WTC11 (cell line): ENCODE measurements around the gene ATP6V1G3. TPM values are rescaled to one million over a fixed set of nuclear protein-coding genes. Genes with fewer than 3 reads are reported as not detected.

Experiments used
- ATAC-seq: fragments of 200-7000 bp; cut with Tn5 transposase; 2 replicates; pipeline ENCODE4 v1.10.0; 2021; ENCODE audit warnings: mild to moderate bottlenecking, moderate library complexity
- CTCF ChIA-PET: fragments of 300-600 bp; sonication (Branson Sonifier 250); formaldehyde crosslinking; loops from one replicate; lab custom pipeline; 2021; ENCODE audit warnings: antibody characterized with exemption; lab: Charles Lee
- POLR2A ChIA-PET: fragments of 350-600 bp; sonication (Branson Sonifier 250); formaldehyde crosslinking; loops from one replicate; lab custom pipeline; 2021; ENCODE audit warnings: antibody characterized with exemption; lab: Charles Lee
- DNase-seq: peaks from one replicate; pipeline ENCODE4 v3.0.0; 2021; ENCODE audit warnings: low spot score
- H3K27ac Mint-ChIP-seq: 2 replicates; pipeline ENCODE4 v1.8.0; 2021; ENCODE audit warnings: mixed read lengths
- H3K27me3 Mint-ChIP-seq: 2 replicates; pipeline ENCODE4 v1.8.0; 2021; ENCODE audit warnings: low read depth, mild to moderate bottlenecking, moderate library complexity, mixed read lengths
- H3K36me3 Mint-ChIP-seq: 2 replicates; pipeline ENCODE4 v1.8.0; 2021; ENCODE audit warnings: mixed read lengths
- H3K4me1 Mint-ChIP-seq: 2 replicates; pipeline ENCODE4 v1.8.0; 2022; ENCODE audit warnings: mixed read lengths
- H3K4me3 Mint-ChIP-seq: 2 replicates; pipeline ENCODE4 v1.8.0; 2021; ENCODE audit warnings: mild to moderate bottlenecking, moderate library complexity, mixed read lengths
- H3K9me3 Mint-ChIP-seq: 2 replicates; pipeline ENCODE4 v1.8.0; 2021; ENCODE audit warnings: mixed read lengths
- ELF4 ChIP-seq: sonication (generic); formaldehyde crosslinking; IDR thresholded peaks from 2 replicates; pipeline ENCODE4 v1.8.1; 2022; ENCODE audit warnings: low read depth, mild to moderate bottlenecking, moderate library complexity, missing genetic modification reagents
- ETV6 ChIP-seq: sonication (generic); formaldehyde crosslinking; IDR thresholded peaks from 2 replicates; pipeline ENCODE4 v1.8.1; 2022; ENCODE audit warnings: mild to moderate bottlenecking, missing genetic modification reagents
- GABPB1 ChIP-seq: sonication (generic); formaldehyde crosslinking; IDR thresholded peaks from 2 replicates; pipeline ENCODE4 v1.8.1; 2023; ENCODE audit warnings: mild to moderate bottlenecking, missing genetic modification reagents
- KAT7 ChIP-seq: sonication (generic); formaldehyde crosslinking; IDR thresholded peaks from 2 replicates; pipeline ENCODE4 v1.8.1; 2023; ENCODE audit warnings: missing genetic modification reagents, mild to moderate bottlenecking, borderline replicate concordance
- MYBL2 ChIP-seq: sonication (generic); formaldehyde crosslinking; IDR thresholded peaks from 2 replicates; pipeline ENCODE4 v1.8.1; 2023; ENCODE audit warnings: mild to moderate bottlenecking, moderate library complexity, missing genetic modification reagents
- SOX15 ChIP-seq: fragments of 250-450 bp; sonication (Bioruptor Pico); IDR thresholded peaks from 2 replicates; pipeline ENCODE4 v1.9.0; 2021; ENCODE audit warnings: mild to moderate bottlenecking
- TEAD1 ChIP-seq: sonication (generic); formaldehyde crosslinking; IDR thresholded peaks from 2 replicates; pipeline ENCODE4 v1.8.0; 2022; ENCODE audit warnings: mild to moderate bottlenecking, missing genetic modification reagents
- ZNF138 ChIP-seq: sonication (generic); formaldehyde crosslinking; conservative IDR thresholded peaks from 2 replicates; pipeline ENCODE4 v1.8.1; 2022; ENCODE audit warnings: mild to moderate bottlenecking, moderate library complexity, missing genetic modification reagents
- ZNF317 ChIP-seq: sonication (generic); formaldehyde crosslinking; IDR thresholded peaks from 2 replicates; pipeline ENCODE4 v1.8.1; 2023; ENCODE audit warnings: low read depth, mild to moderate bottlenecking, moderate library complexity, missing genetic modification reagents, borderline replicate concordance
- ZNF416 ChIP-seq: fragments of 250-450 bp; sonication (Bioruptor Pico); IDR thresholded peaks from 2 replicates; pipeline ENCODE4 v1.9.0; 2021; ENCODE audit warnings: mild to moderate bottlenecking, inconsistent platforms
- ZNF423 ChIP-seq: fragments of 250-450 bp; sonication (Bioruptor Pico); IDR thresholded peaks from 2 replicates; pipeline ENCODE4 v2.1.2; 2022; ENCODE audit warnings: mild to moderate bottlenecking, moderate library complexity
- total RNA-seq: library from RNA; stranded (reverse); gene quantifications from 3 replicates; pipeline ENCODE4 v1.2.3, GENCODE V29; 2021
- TF ChIP-seq, protein P1 (sequence below): fragments of 250-450 bp; sonication (Bioruptor Pico); IDR thresholded peaks from 2 replicates; pipeline ENCODE4 v1.9.0; 2021; ENCODE audit warnings: mild to moderate bottlenecking
- TF ChIP-seq, protein P2 (sequence below): fragments of 200-600 bp; IDR thresholded peaks from 2 replicates; pipeline ENCODE4 v1.8.0; 2022; ENCODE audit warnings: antibody characterized with exemption
- TF ChIP-seq, protein P3 (sequence below): sonication (generic); formaldehyde crosslinking; IDR thresholded peaks from 2 replicates; pipeline ENCODE4 v1.8.1; 2023; ENCODE audit warnings: mild to moderate bottlenecking, missing genetic modification reagents
- TF ChIP-seq, protein P4 (sequence below): fragments of 250-450 bp; sonication (Bioruptor Pico); IDR thresholded peaks from 2 replicates; pipeline ENCODE4 v2.1.2; 2022; ENCODE audit warnings: mild to moderate bottlenecking, moderate library complexity
- TF ChIP-seq, protein P5 (sequence below): sonication (generic); formaldehyde crosslinking; IDR thresholded peaks from 2 replicates; pipeline ENCODE4 v1.8.0; 2022; ENCODE audit warnings: mild to moderate bottlenecking, missing genetic modification reagents
- TF ChIP-seq, protein P6 (sequence below): sonication (generic); formaldehyde crosslinking; IDR thresholded peaks from 2 replicates; pipeline ENCODE4 v1.8.0; 2022; ENCODE audit warnings: mild to moderate bottlenecking, missing genetic modification reagents
- TF ChIP-seq, protein P7 (sequence below): sonication (generic); formaldehyde crosslinking; conservative IDR thresholded peaks from 2 replicates; pipeline ENCODE4 v1.8.1; 2022; ENCODE audit warnings: mild to moderate bottlenecking, missing genetic modification reagents
- TF ChIP-seq, protein P8 (sequence below): sonication (generic); formaldehyde crosslinking; IDR thresholded peaks from 2 replicates; pipeline ENCODE4 v1.8.0; 2022; ENCODE audit warnings: missing genetic modification reagents

ATP6V1G3 gene
- total RNA-seq, 1 experiment from 2014 or later = not detected

DNA sequence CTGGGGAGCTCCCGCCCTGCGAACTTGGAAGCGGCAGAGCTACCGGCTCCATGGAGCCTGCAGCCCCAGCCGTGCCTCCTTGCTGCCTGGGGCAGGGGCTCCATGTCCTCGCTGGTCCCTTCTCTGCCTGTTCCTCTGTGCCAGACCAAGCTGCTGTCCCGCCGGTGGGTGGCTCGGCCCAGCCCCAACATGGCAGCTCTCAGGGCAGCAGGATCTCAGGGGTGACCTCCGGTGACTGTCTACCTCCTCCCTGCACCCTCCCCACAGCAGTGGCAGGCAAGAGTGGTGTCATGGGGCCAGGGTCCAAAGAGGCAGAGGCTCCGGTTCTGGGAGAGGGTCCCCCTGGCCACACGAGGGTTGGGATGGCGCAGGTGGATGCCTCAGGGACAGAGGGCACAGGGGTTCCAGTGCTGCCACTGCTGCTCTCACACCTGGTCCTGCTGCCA lies 45.8 kb downstream of the ATP6V1G3 start:
- no peak for DNase-seq
- TF ChIP-seq, protein P1, sequence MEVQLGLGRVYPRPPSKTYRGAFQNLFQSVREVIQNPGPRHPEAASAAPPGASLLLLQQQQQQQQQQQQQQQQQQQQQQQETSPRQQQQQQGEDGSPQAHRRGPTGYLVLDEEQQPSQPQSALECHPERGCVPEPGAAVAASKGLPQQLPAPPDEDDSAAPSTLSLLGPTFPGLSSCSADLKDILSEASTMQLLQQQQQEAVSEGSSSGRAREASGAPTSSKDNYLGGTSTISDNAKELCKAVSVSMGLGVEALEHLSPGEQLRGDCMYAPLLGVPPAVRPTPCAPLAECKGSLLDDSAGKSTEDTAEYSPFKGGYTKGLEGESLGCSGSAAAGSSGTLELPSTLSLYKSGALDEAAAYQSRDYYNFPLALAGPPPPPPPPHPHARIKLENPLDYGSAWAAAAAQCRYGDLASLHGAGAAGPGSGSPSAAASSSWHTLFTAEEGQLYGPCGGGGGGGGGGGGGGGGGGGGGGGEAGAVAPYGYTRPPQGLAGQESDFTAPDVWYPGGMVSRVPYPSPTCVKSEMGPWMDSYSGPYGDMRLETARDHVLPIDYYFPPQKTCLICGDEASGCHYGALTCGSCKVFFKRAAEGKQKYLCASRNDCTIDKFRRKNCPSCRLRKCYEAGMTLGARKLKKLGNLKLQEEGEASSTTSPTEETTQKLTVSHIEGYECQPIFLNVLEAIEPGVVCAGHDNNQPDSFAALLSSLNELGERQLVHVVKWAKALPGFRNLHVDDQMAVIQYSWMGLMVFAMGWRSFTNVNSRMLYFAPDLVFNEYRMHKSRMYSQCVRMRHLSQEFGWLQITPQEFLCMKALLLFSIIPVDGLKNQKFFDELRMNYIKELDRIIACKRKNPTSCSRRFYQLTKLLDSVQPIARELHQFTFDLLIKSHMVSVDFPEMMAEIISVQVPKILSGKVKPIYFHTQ (CRISPR knock-in tag) = no peak
- TF ChIP-seq ZNF317 (CRISPR knock-in tag) (no peak), ELF4 (CRISPR knock-in tag) (no peak), SOX15 (CRISPR knock-in tag) (no peak), MYBL2 (CRISPR knock-in tag) (no peak), ZNF416 (CRISPR knock-in tag) (no peak)
- TF ChIP-seq, protein P2, sequence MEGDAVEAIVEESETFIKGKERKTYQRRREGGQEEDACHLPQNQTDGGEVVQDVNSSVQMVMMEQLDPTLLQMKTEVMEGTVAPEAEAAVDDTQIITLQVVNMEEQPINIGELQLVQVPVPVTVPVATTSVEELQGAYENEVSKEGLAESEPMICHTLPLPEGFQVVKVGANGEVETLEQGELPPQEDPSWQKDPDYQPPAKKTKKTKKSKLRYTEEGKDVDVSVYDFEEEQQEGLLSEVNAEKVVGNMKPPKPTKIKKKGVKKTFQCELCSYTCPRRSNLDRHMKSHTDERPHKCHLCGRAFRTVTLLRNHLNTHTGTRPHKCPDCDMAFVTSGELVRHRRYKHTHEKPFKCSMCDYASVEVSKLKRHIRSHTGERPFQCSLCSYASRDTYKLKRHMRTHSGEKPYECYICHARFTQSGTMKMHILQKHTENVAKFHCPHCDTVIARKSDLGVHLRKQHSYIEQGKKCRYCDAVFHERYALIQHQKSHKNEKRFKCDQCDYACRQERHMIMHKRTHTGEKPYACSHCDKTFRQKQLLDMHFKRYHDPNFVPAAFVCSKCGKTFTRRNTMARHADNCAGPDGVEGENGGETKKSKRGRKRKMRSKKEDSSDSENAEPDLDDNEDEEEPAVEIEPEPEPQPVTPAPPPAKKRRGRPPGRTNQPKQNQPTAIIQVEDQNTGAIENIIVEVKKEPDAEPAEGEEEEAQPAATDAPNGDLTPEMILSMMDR = no peak
- TF ChIP-seq, protein P3, sequence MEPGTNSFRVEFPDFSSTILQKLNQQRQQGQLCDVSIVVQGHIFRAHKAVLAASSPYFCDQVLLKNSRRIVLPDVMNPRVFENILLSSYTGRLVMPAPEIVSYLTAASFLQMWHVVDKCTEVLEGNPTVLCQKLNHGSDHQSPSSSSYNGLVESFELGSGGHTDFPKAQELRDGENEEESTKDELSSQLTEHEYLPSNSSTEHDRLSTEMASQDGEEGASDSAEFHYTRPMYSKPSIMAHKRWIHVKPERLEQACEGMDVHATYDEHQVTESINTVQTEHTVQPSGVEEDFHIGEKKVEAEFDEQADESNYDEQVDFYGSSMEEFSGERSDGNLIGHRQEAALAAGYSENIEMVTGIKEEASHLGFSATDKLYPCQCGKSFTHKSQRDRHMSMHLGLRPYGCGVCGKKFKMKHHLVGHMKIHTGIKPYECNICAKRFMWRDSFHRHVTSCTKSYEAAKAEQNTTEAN = no peak
- TF ChIP-seq, protein P4, sequence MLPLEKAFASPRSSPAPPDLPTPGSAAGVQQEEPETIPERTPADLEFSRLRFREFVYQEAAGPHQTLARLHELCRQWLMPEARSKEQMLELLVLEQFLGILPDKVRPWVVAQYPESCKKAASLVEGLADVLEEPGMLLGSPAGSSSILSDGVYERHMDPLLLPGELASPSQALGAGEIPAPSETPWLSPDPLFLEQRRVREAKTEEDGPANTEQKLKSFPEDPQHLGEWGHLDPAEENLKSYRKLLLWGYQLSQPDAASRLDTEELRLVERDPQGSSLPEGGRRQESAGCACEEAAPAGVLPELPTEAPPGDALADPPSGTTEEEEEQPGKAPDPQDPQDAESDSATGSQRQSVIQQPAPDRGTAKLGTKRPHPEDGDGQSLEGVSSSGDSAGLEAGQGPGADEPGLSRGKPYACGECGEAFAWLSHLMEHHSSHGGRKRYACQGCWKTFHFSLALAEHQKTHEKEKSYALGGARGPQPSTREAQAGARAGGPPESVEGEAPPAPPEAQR (CRISPR knock-in tag) = no peak
- TF ChIP-seq, all 79 proteins: peak for 0
- Mint-ChIP-seq H3K9me3 (no peaks in the 10 kb centered on the region), H3K4me1 (peaks cover 23% of the 10 kb centered on the region), H3K4me3 (no peak overlapping the region), H3K36me3 (no peaks in the 10 kb centered on the region), H3K27me3 (no peaks in the 10 kb centered on the region), H3K27ac (no peak overlapping the region)
- ChIA-PET CTCF (no interaction called here), POLR2A (no interaction called here)
- ATAC-seq = no peak

DNA sequence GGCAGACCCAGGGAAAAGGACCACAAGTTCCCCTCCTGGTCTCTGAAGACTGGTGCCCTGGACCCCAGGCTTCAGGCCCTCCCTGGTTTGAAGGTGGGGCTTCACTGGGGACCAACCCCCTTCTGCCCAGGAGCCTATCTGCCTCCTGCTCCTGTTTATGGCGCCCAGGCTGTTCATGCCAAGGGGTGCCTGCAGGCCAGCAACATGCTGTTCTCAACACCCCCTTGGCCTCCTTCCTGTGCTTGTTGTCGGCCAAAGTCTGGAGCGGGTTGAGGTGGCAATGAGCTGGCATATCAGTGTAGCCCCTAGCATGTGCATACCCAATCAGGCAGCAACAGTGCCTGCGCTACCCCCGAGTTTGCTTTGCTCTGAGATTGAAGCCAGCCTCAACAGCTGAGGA lies 46.3 kb downstream of the ATP6V1G3 start:
- POLR2A ChIA-PET = no interaction called here
- H3K4me3 Mint-ChIP-seq = no peak overlapping the region

More for the DNA sequence above, 46.3 kb downstream of the ATP6V1G3 start:
- Mint-ChIP-seq H3K4me1 (peaks cover 23% of the 10 kb centered on the region), H3K27me3 (no peaks in the 10 kb centered on the region), H3K27ac (no peak overlapping the region), H3K36me3 (no peaks in the 10 kb centered on the region), H3K9me3 (no peaks in the 10 kb centered on the region)
- ATAC-seq (no peak), DNase-seq (no peak)
- CTCF ChIA-PET = no interaction called here
- TF ChIP-seq TEAD1 (no peak), ZNF138 (no peak), ZNF423 (no peak), KAT7 (CRISPR knock-in tag) (no peak), ZNF416 (CRISPR knock-in tag) (no peak), GABPB1 (no peak), ETV6 (CRISPR knock-in tag) (no peak)
- TF ChIP-seq, protein P5, sequence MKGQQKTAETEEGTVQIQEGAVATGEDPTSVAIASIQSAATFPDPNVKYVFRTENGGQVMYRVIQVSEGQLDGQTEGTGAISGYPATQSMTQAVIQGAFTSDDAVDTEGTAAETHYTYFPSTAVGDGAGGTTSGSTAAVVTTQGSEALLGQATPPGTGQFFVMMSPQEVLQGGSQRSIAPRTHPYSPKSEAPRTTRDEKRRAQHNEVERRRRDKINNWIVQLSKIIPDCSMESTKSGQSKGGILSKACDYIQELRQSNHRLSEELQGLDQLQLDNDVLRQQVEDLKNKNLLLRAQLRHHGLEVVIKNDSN (CRISPR knock-in tag) = no peak
- TF ChIP-seq, protein P6, sequence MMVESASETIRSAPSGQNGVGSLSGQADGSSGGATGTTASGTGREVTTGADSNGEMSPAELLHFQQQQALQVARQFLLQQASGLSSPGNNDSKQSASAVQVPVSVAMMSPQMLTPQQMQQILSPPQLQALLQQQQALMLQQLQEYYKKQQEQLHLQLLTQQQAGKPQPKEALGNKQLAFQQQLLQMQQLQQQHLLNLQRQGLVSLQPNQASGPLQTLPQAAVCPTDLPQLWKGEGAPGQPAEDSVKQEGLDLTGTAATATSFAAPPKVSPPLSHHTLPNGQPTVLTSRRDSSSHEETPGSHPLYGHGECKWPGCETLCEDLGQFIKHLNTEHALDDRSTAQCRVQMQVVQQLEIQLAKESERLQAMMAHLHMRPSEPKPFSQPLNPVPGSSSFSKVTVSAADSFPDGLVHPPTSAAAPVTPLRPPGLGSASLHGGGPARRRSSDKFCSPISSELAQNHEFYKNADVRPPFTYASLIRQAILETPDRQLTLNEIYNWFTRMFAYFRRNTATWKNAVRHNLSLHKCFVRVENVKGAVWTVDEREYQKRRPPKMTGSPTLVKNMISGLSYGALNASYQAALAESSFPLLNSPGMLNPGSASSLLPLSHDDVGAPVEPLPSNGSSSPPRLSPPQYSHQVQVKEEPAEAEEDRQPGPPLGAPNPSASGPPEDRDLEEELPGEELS (CRISPR knock-in tag) = no peak
- TF ChIP-seq, protein P7, sequence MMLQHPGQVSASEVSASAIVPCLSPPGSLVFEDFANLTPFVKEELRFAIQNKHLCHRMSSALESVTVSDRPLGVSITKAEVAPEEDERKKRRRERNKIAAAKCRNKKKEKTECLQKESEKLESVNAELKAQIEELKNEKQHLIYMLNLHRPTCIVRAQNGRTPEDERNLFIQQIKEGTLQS (CRISPR knock-in tag) = no peak
- TF ChIP-seq, protein P8, sequence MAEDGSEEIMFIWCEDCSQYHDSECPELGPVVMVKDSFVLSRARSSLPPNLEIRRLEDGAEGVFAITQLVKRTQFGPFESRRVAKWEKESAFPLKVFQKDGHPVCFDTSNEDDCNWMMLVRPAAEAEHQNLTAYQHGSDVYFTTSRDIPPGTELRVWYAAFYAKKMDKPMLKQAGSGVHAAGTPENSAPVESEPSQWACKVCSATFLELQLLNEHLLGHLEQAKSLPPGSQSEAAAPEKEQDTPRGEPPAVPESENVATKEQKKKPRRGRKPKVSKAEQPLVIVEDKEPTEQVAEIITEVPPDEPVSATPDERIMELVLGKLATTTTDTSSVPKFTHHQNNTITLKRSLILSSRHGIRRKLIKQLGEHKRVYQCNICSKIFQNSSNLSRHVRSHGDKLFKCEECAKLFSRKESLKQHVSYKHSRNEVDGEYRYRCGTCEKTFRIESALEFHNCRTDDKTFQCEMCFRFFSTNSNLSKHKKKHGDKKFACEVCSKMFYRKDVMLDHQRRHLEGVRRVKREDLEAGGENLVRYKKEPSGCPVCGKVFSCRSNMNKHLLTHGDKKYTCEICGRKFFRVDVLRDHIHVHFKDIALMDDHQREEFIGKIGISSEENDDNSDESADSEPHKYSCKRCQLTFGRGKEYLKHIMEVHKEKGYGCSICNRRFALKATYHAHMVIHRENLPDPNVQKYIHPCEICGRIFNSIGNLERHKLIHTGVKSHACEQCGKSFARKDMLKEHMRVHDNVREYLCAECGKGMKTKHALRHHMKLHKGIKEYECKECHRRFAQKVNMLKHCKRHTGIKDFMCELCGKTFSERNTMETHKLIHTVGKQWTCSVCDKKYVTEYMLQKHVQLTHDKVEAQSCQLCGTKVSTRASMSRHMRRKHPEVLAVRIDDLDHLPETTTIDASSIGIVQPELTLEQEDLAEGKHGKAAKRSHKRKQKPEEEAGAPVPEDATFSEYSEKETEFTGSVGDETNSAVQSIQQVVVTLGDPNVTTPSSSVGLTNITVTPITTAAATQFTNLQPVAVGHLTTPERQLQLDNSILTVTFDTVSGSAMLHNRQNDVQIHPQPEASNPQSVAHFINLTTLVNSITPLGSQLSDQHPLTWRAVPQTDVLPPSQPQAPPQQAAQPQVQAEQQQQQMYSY (CRISPR knock-in tag) = no peak
